Keratinocyte (primary cell): Measurements from ENCODE around the gene VPS26C. TPM values are rescaled to one million over a fixed set of nuclear protein-coding genes. Genes with fewer than 3 reads are reported as not detected.
A peak's percentile ranks its signal among the peaks of the same experiment; 100 is the strongest.

ENCODE experiments used
- DNase-seq: peaks from one replicate; pipeline ENCODE4 v3.0.0-alpha.2; 2011; ENCODE audit warnings: low read depth, missing footprints, low spot score
- FAIRE-seq: peaks from 2 replicates; lab custom pipeline; 2011; peaks lifted over from hg19 to GRCh38; lab: Jason Lieb, UNC
- H2AFZ ChIP-seq: 2 replicates; pipeline ENCODE4 v1.6.0; 2012; ENCODE audit warnings: low read length, control low read depth, inconsistent platforms; ENCODE audit not compliant: control insufficient read depth
- H3K27ac ChIP-seq: 2 replicates; pipeline ENCODE4 v1.5.1; 2011; ENCODE audit warnings: low read length; ENCODE audit not compliant: control insufficient read depth, insufficient read depth
- H3K27me3 ChIP-seq: 3 replicates; pipeline ENCODE4 v1.6.0; 2011; ENCODE audit warnings: low read length; ENCODE audit not compliant: control insufficient read depth, insufficient read depth; ENCODE audit errors: extremely low read depth
- H3K36me3 ChIP-seq, 2 experiments: 2 replicates in 1 of 2; 3 replicates in 1 of 2; pipeline ENCODE4 v1.5.1; 2011; ENCODE audit warnings: low read length in 2 of 2, mild to moderate bottlenecking in 1 of 2; ENCODE audit not compliant: control insufficient read depth in 2 of 2, insufficient read depth in 2 of 2; ENCODE audit errors: extremely low read depth in 1 of 2
- H3K4me1 ChIP-seq: 3 replicates; pipeline ENCODE4 v1.5.1; 2011; ENCODE audit warnings: low read length; ENCODE audit not compliant: control insufficient read depth, insufficient read depth; ENCODE audit errors: extremely low read depth
- H3K4me2 ChIP-seq: 3 replicates; pipeline ENCODE4 v1.6.0; 2011; ENCODE audit warnings: low read depth, low read length; ENCODE audit not compliant: control insufficient read depth, insufficient read depth; ENCODE audit errors: extremely low read depth
- H3K4me3 ChIP-seq, 3 experiments: fragments of 200-600 bp in 1 of 3; sonication (generic) in 1 of 3; 2 replicates in 2 of 3; 3 replicates in 1 of 3; pipeline ENCODE4 v1.5.1; 2011 to 2016; ENCODE audit warnings: low read length in 3 of 3, mild to moderate bottlenecking in 3 of 3, control low read depth in 2 of 3, inconsistent platforms in 1 of 3, low read depth in 1 of 3, mixed read lengths in 1 of 3, mixed run types in 1 of 3, moderate library complexity in 1 of 3; ENCODE audit not compliant: control insufficient read depth in 2 of 3, insufficient read depth in 2 of 3; ENCODE audit errors: extremely low read depth in 1 of 3
- H3K79me2 ChIP-seq: 2 replicates; pipeline ENCODE4 v1.6.0; 2012; ENCODE audit warnings: low read length; ENCODE audit not compliant: control insufficient read depth, insufficient read depth
- H3K9ac ChIP-seq: 3 replicates; pipeline ENCODE4 v1.6.0; 2011; ENCODE audit warnings: low read length; ENCODE audit not compliant: control insufficient read depth, insufficient read depth; ENCODE audit errors: extremely low read depth
- H3K9me1 ChIP-seq: 3 replicates; pipeline ENCODE4 v1.6.0; 2011; ENCODE audit warnings: low read length; ENCODE audit not compliant: control insufficient read depth, insufficient read depth; ENCODE audit errors: extremely low read depth
- H3K9me3 ChIP-seq: 2 replicates; pipeline ENCODE4 v1.5.1; 2012; ENCODE audit warnings: low read depth, low read length; ENCODE audit not compliant: control insufficient read depth
- H4K20me1 ChIP-seq: 3 replicates; pipeline ENCODE4 v1.6.0; 2011; ENCODE audit warnings: low read length; ENCODE audit not compliant: control insufficient read depth, insufficient read depth; ENCODE audit errors: extremely low read depth
- CTCF ChIP-seq, 3 experiments: IDR thresholded peaks in 1 of 3; conservative IDR thresholded peaks in 1 of 3; optimal IDR thresholded peaks in 1 of 3; 2 replicates in 2 of 3; 3 replicates in 1 of 3; pipeline versions ENCODE3 to v1.5.1; 2011; ENCODE audit warnings: low read length in 3 of 3, mild to moderate bottlenecking in 3 of 3, moderate library complexity in 2 of 3, control low read depth in 1 of 3, inconsistent platforms in 1 of 3; ENCODE audit not compliant: insufficient read depth in 2 of 3; ENCODE audit errors: extremely low read depth in 1 of 3
- EZH2 ChIP-seq: IDR thresholded peaks from one replicate; pipeline ENCODE4 v1.6.1; 2012; ENCODE audit warnings: inconsistent platforms, mild to moderate bottlenecking, low read length, moderate library complexity
- dilution Hi-C: fragments of 300-500 bp; cut with MboI; formaldehyde crosslinking; loops from one replicate; pipeline ENCODE4 v1.7.0; 2020; ENCODE audit warnings: low sequenced_read_pairs; ENCODE audit not compliant: extremely low pct_ligation_motif_present
- polyA plus RNA-seq, 5 experiments: library from polyadenylated mRNA; depleted of rRNA in 3 of 5; stranded (reverse) in 3 of 5; stranded (forward) in 1 of 5; unstranded in 1 of 5; fragments of >200 nt; gene quantifications; 1 replicate in 1 of 5; 2 replicates in 3 of 5; 3 replicates in 1 of 5; pipeline versions ENCODE4 v1.2.1 to v1.2.3, GENCODE V29; 2011 to 2012; ENCODE audit warnings: missing spikeins in 2 of 5, low read depth in 1 of 5, low replicate concordance in 1 of 5

Gene VPS26C
- polyA plus RNA-seq, 1 donor (not counting 4 experiments of a cell fraction or from before 2014, with no cell fraction given), result 41.3 TPM

DNA sequence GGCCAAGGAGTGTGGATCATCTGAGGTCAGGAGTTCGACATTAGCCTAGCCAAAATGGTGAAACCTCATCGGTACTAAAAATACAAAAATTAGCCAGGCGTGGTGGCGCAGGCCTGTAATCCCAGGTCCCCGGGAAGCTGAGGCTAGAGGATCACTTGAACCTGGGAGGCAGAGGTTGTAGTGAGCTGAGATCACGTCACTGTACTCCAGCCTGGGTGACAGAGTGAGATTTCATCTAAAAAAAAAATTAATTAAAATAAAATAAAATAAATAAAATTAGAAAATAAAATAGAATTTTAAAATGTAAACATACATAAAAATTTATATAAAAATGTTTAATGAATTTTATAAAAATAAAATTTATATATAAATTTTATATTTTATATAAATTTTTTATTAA, 5.8 kb upstream of the VPS26C start:
- no peaks in the 10 kb centered on the region for H3K79me2 ChIP-seq
- FAIRE-seq, result no peak
- H4K20me1 ChIP-seq, result no peaks in the 10 kb centered on the region
- dilution Hi-C loops, result no loop called here
- H3K9me1 ChIP-seq, result no peaks in the 10 kb centered on the region
- no peak overlapping the region for H3K9ac ChIP-seq
- no peak overlapping the region for H3K4me2 ChIP-seq
- no peak overlapping the region for H3K27ac ChIP-seq
- TF ChIP-seq CTCF (optimal IDR thresholded peaks at IDR 0.05 in 1 of 3, IDR thresholded peaks at IDR 0.05 in 1 of 3, conservative IDR thresholded peaks at IDR 0.05 in 1 of 3; ENCODE audit: extremely low read depth in 1 of 3, insufficient read depth in 2 of 3, low read length in 3 of 3), result no peak
- H2AFZ ChIP-seq, result no peak overlapping the region
- H3K9me3 ChIP-seq, result no peaks in the 10 kb centered on the region
- H3K27me3 ChIP-seq, result no peaks in the 10 kb centered on the region
- no peaks in the 10 kb centered on the region for H3K36me3 ChIP-seq
- no peak overlapping the region for H3K4me3 ChIP-seq
- H3K4me1 ChIP-seq, result no peaks in the 10 kb centered on the region
- DNase-seq, result no peak

- TF ChIP-seq EZH2, result no peak
- no peak for TF ChIP-seq CTCF (optimal IDR thresholded peaks at IDR 0.05 in 1 of 3, IDR thresholded peaks at IDR 0.05 in 1 of 3, conservative IDR thresholded peaks at IDR 0.05 in 1 of 3; ENCODE audit: extremely low read depth in 1 of 3, insufficient read depth in 2 of 3, low read length in 3 of 3)
- H3K4me2 ChIP-seq, result no peak overlapping the region
- no peak overlapping the region for H3K4me3 ChIP-seq
- no peaks in the 10 kb centered on the region for H3K27me3 ChIP-seq
- no peaks in the 10 kb centered on the region for H4K20me1 ChIP-seq
- peaks cover 11% of the 10 kb centered on the region for H3K79me2 ChIP-seq
- H3K27ac ChIP-seq, result no peak overlapping the region
- peak overlapping the region; percentile 49 for H2AFZ ChIP-seq
- H3K9me1 ChIP-seq, result no peaks in the 10 kb centered on the region
- no peak overlapping the region for H3K9ac ChIP-seq
- H3K36me3 ChIP-seq, result no peaks in the 10 kb centered on the region
- FAIRE-seq (no peak), DNase-seq (no peak)
- H3K4me1 ChIP-seq, result no peaks in the 10 kb centered on the region
- dilution Hi-C loops, result no loop called here
- no peaks in the 10 kb centered on the region for H3K9me3 ChIP-seq
Measured at GRCh38 chr21:37270576-37271365, 3.6 kb upstream of the VPS26C start.
